Smooth muscle cell (in vitro differentiated cells): Measurements from ENCODE around the gene ATP8A2. TPM values are rescaled to one million over a fixed set of nuclear protein-coding genes. Genes with fewer than 3 reads are reported as not detected.

Source experiments
- DNase-seq: peaks from one replicate; lab custom pipeline; 2025; ENCODE audit not compliant: unreplicated experiment; lab: John Stamatoyannopoulos, UW
- H2AFZ ChIP-seq: fragments of 200-600 bp; sonication (generic); 2 replicates; pipeline ENCODE4 v1.6.0; 2016; ENCODE audit warnings: antibody characterized with exemption, low read depth, mild to moderate bottlenecking
- H3F3A ChIP-seq: fragments of 200-600 bp; sonication (generic); 2 replicates; pipeline ENCODE4 v1.6.0; 2017; ENCODE audit warnings: antibody characterized with exemption, low read depth
- H3K27ac ChIP-seq: fragments of 200-600 bp; sonication (generic); 2 replicates; pipeline ENCODE4 v1.5.1; 2016; ENCODE audit warnings: low read depth, mild to moderate bottlenecking
- H3K27me3 ChIP-seq: fragments of 200-600 bp; sonication (generic); 2 replicates; pipeline ENCODE4 v1.6.1; 2016; ENCODE audit warnings: low read depth, mild to moderate bottlenecking
- H3K36me3 ChIP-seq: fragments of 200-600 bp; sonication (generic); 2 replicates; pipeline ENCODE4 v1.5.1; 2016; ENCODE audit warnings: low read depth
- H3K4me1 ChIP-seq: fragments of 200-600 bp; sonication (generic); 2 replicates; pipeline ENCODE4 v1.5.1; 2016; ENCODE audit warnings: low read depth
- H3K4me2 ChIP-seq: fragments of 200-600 bp; sonication (generic); 2 replicates; pipeline ENCODE4 v1.6.0; 2016; ENCODE audit warnings: mild to moderate bottlenecking
- H3K4me3 ChIP-seq: fragments of 200-600 bp; sonication (generic); 2 replicates; pipeline ENCODE4 v1.5.1; 2016; ENCODE audit warnings: mild to moderate bottlenecking
- H3K79me2 ChIP-seq: fragments of 200-600 bp; sonication (generic); 2 replicates; pipeline ENCODE4 v1.6.0; 2016; ENCODE audit warnings: low read depth, mild to moderate bottlenecking
- H3K9ac ChIP-seq: fragments of 200-600 bp; sonication (generic); 2 replicates; pipeline ENCODE4 v1.6.0; 2016; ENCODE audit warnings: low read depth
- H3K9me3 ChIP-seq: fragments of 200-600 bp; sonication (generic); replicated peaks from 2 replicates; pipeline ENCODE4 v1.5.1; 2016; ENCODE audit warnings: low read depth
- H4K20me1 ChIP-seq: fragments of 200-600 bp; sonication (generic); 2 replicates; pipeline ENCODE4 v1.6.0; 2016; ENCODE audit warnings: low read depth
- CTCF ChIP-seq: fragments of 200-600 bp; sonication (generic); IDR thresholded peaks from 2 replicates; pipeline ENCODE4 v1.5.1; 2017; ENCODE audit warnings: borderline replicate concordance, mild to moderate bottlenecking, antibody characterized with exemption; ENCODE audit not compliant: insufficient read depth, poor library complexity, severe bottlenecking
- WGBS: methylation state at CpG from one replicate; pipeline ENCODE4 v1.1.7; 2016; ENCODE audit warnings: low lambda C conversion rate; 5-methylcytosine and 5-hydroxymethylcytosine counted together
- polyA plus RNA-seq: library from polyadenylated mRNA; unstranded; fragments of >200 nt; fragmentation: Nextera tagmentation; extraction: Ambion mirVana; gene quantifications from 2 replicates; pipeline ENCODE4 v1.2.1, GENCODE V29; 2016
- total RNA-seq: library from RNA; depleted of rRNA; stranded (reverse); fragments of >200 nt; gene quantifications from 2 replicates; pipeline ENCODE4 v1.2.3, GENCODE V29; 2014

ATP8A2 gene
- total and polyA plus RNA-seq, 2 experiments from 2014 or later = under 0.01 to 0.06 TPM

GRCh38 chr13:26025771-26026170 lies 654.0 kb downstream of the ATP8A2 start:
- no peak overlapping the region for H3K27ac ChIP-seq
- DNase-seq = no peak
- no peak overlapping the region for H3K4me3 ChIP-seq
- no peak overlapping the region for H3K4me2 ChIP-seq
- H3K9me3 ChIP-seq = no peaks in the 10 kb centered on the region
- 99% methylated on average over 4 of the region's 4 CpGs for WGBS
- H3K4me1 ChIP-seq = peaks cover 9% of the 10 kb centered on the region
- H4K20me1 ChIP-seq = no peaks in the 10 kb centered on the region
- no peaks in the 10 kb centered on the region for H3K79me2 ChIP-seq
- peaks cover 5% of the 10 kb centered on the region for H3F3A ChIP-seq
- H3K36me3 ChIP-seq = no peaks in the 10 kb centered on the region
- no peak overlapping the region for H2AFZ ChIP-seq
- no peak overlapping the region for H3K9ac ChIP-seq
- no peak for TF ChIP-seq CTCF
- no peaks in the 10 kb centered on the region for H3K27me3 ChIP-seq

GRCh38 chr13:26026211-26026610 lies 654.4 kb downstream of the ATP8A2 start:
- Histone ChIP-seq H3K27ac (no peak overlapping the region), H3K36me3 (no peaks in the 10 kb centered on the region), H2AFZ (no peak overlapping the region), H3K79me2 (no peaks in the 10 kb centered on the region), H3K9me3 (no peaks in the 10 kb centered on the region), H3K4me3 (no peak overlapping the region), H3K9ac (no peak overlapping the region), H4K20me1 (no peaks in the 10 kb centered on the region), H3K4me1 (peaks cover 9% of the 10 kb centered on the region), H3K27me3 (no peaks in the 10 kb centered on the region), H3F3A (peaks cover 5% of the 10 kb centered on the region), H3K4me2 (no peak overlapping the region)
- TF ChIP-seq CTCF = no peak
- WGBS = 92% methylated on average over 4 of the region's 4 CpGs
- DNase-seq = no peak

- no peak overlapping the region for H3K4me3 ChIP-seq
- no peaks in the 10 kb centered on the region for H3K36me3 ChIP-seq
- H4K20me1 ChIP-seq = no peaks in the 10 kb centered on the region
- H3K27me3 ChIP-seq = no peaks in the 10 kb centered on the region
- no peaks in the 10 kb centered on the region for H3K9me3 ChIP-seq
- no peak overlapping the region for H3K4me2 ChIP-seq
- WGBS = 93% methylated on average over 4 of the region's 4 CpGs
- no peak for DNase-seq
- H3K4me1 ChIP-seq = peaks cover 6% of the 10 kb centered on the region
- H3F3A ChIP-seq = no peaks in the 10 kb centered on the region
- H3K79me2 ChIP-seq = no peaks in the 10 kb centered on the region
- H3K9ac ChIP-seq = no peak overlapping the region
- no peak overlapping the region for H2AFZ ChIP-seq
- H3K27ac ChIP-seq = no peak overlapping the region
- TF ChIP-seq CTCF = no peak
These were observed 657.9 kb downstream of the ATP8A2 start for GRCh38 chr13:26029581-26030136.

- H3K79me2 ChIP-seq = no peaks in the 10 kb centered on the region
- TF ChIP-seq CTCF = no peak
- no peak overlapping the region for H3K4me2 ChIP-seq
- H3K9ac ChIP-seq = no peak overlapping the region
- H2AFZ ChIP-seq = no peak overlapping the region
- no peak overlapping the region for H3K27ac ChIP-seq
- no peaks in the 10 kb centered on the region for H3F3A ChIP-seq
- no peaks in the 10 kb centered on the region for H3K27me3 ChIP-seq
- H3K4me1 ChIP-seq = no peaks in the 10 kb centered on the region
- H3K36me3 ChIP-seq = no peaks in the 10 kb centered on the region
- no peak for DNase-seq
- no peaks in the 10 kb centered on the region for H3K9me3 ChIP-seq
- H3K4me3 ChIP-seq = no peak overlapping the region
- WGBS = 90% methylated on average over 4 of the region's 4 CpGs
- no peaks in the 10 kb centered on the region for H4K20me1 ChIP-seq
These were observed 658.6 kb downstream of the ATP8A2 start for GRCh38 chr13:26030331-26030730.
